Fibroblast of skin of abdomen (primary cell): Measurements from ENCODE around the gene STK38.

Source experiments
- DNase-seq: peaks from one replicate; pipeline ENCODE4 v3.0.0-alpha.2; 2013

The STK38 gene

DNA sequence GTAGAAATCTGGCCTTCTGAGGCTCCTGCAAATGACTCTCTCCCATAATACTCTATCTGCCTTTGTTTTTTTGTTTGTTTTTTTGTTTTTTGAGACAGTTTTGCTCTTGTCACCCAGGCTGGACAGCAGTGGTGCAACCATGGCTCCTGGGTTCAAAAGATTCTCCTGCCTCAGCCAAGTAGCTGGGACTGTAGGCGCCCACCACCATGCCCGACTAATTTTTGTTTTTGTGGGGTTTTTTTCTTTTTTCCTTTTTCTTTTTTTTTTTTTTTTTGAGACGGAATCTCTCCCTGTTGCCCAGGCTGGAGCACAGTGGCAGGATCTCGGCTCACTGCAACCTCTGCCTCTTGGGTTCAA lies 16.6 kb upstream of the STK38 start:
- no peak for DNase-seq

DNA sequence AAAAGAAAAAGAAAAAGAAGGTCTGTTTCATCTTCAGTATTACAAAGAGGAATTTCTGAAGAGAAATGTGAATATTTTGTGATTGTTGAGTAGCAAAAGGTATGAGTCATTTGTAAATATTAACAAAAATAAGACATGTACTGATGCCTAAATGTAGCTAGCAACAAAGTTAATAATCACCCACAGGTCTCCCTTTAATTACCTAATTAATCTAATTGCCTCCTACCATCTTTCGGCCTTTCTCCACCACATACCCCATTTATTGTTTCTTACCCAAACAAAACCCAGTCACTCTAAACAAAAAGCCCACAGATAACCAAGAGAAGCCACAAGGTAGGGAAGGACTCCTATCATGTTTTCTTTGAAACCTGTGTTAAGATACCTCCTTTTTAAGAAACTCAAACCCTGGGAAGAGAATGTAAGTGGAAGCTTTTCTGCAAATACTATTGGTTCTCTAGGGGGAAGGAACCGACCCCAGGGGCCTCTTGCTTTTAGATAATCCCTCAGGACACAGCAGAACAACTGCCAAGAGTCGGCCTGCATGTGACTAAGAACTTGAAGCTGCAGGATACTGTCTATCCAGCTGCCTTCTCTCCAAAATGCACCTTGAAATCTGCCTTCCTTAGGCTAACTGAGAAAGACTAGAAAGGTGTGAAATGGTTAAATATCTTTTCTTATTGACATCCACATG lies 16.1 kb upstream of the STK38 start:
- DNase-seq = no peak

GRCh38 chr6:36560822-36561221 lies 13.5 kb upstream of the STK38 start:
- no peak for DNase-seq

DNA sequence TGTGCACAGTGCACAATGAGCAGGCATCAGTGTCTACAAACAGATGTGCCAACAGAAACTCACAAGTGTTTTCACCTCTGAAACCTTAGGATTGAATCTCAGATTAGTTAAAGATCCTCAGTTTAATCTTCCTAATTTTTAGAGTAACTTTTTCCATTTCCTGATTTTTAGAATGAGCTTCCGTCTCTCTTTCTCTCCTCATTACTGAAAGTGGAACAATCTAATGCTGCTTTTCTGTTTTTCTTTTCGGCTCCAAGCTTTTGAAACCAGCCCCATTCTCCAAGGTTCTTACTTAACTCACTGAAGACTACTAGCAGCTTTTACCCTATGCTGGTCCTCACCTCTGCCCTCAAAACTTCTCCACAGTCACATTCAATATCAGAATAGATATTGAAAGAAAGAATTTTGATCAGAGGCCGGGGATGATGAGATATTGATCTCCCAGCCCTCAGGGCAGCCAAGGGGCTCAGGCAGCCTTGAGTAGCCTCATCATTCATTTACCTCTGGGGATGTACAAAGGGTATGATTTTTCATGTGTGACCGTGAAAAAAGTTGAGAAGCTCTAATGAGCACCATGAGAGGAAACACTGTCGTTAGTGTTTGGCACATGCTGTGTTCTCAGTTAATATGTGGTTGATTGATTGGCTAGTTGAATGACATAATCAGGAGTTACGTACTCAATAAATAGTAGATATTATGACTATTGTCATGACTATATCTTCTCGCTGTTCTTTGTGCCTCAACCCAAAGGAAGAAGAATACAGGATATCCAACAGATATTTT lies 11.9 kb upstream of the STK38 start:
- DNase-seq = no peak

- DNase-seq = no peak
These were observed 9.0 kb upstream of the STK38 start for GRCh38 chr6:36556281-36556680.

GRCh38 chr6:36555750-36556252 lies 8.5 kb upstream of the STK38 start:
- DNase-seq = no peak

- no peak for DNase-seq
These were observed 3.3 kb upstream of the STK38 start for GRCh38 chr6:36550473-36551000.

DNA sequence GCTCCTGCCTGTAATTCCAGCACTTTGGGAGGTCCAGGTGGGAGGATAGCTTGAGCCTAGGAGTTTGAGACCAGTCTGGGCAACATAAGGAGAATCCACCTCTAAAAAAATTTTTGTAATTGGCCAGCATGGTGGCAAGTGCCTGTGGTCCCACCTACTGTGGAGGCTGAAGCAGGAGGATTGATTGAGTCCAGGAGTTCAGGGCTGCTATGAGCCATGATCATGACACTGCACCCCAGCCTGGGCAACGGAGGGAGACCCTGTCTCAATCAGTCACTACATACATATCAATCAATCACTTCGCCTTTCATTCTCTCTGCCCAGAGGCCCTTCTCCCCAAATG lies 1.1 kb upstream of the STK38 start:
- no peak for DNase-seq

DNA sequence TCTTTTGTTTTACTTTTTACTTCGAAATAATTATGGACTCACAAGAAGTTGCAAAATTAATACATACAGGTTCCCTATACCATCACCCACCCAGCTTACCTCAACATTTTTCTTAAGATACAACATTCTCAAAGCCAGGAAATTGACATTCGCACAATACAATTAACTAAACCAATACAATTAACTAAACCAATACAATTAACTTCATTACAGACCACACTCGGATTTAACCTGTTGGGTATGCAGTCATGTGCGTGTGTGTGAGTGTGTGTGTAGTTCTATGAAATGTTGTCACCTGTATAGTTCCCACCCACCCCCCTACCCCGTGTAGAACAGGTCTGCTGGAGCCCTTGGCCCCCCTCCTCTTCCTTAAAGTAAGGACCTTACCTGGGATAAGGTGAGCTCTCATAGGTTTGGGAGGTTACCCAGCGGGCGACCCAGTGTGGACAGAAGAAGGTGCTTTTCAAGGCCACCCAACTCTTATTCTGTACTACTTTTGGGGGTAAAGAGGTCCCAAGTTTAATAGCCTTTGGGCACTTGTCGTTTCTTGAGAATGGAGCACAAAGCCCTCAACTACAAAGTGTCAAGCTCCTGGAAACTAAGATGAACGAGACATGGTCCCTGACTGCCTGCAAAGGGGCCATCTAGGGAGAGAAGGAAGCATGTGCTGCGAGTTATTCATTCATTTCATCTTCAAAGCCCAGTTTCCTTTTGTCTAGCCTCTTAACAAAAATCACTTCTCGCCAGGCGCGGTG lies 544 bp upstream of the STK38 start:
- DNase-seq = no peak

DNA sequence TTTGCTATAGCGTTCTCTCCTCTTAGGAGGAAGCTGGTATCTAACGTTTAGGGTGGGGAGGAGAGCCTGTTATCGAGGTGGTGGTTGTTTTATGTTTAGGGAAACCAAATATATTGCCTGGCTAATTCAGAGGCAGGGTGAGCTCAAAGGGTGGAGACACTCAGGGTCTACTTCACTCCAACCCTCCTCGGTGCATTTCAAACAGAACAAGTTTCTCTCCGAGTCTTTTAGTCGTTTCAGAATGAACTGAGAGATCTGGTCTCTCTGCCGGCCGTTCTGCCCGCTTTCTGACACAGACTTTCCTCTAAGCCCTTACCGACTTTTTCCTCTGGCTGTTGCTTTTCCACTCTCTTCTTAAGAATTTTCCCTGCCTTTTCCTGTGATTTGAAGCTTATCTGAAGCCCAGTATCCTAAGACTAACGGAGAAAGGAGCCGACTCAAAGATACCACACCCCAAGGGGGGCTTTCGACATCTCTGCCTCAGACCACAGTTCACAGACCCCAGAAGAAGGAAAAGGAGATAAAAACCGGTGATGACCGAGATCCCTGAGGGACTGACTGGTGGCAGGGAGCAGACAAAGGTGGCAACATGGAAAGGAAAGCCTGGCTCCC lies 865 bp downstream of the STK38 start:
- peak; percentile 7 for DNase-seq

GRCh38 chr6:36545767-36546307 lies 1.4 kb downstream of the STK38 start:
- DNase-seq = no peak

- DNase-seq = peak; percentile 18
These were observed 3.1 kb downstream of the STK38 start for GRCh38 chr6:36544228-36544627.

DNA sequence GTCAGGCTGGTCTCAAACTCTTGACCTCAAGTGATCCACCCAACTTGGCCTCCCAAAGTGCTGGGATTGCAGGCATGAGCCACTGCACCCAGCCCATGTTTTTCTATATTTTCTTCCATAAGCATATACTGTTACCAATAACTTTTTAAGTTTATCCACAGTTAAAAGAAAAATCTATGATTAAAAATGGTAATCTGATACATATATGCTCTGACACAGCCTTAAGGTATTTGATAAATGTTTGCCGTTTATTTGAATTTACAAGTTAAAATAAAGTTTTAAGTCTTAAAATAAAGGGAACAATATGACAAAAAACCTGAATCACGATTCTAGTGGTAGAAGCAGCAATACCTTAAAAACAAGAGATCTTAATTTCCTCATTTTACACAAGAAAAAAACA lies 5.2 kb downstream of the STK38 start:
- no peak for DNase-seq

DNA sequence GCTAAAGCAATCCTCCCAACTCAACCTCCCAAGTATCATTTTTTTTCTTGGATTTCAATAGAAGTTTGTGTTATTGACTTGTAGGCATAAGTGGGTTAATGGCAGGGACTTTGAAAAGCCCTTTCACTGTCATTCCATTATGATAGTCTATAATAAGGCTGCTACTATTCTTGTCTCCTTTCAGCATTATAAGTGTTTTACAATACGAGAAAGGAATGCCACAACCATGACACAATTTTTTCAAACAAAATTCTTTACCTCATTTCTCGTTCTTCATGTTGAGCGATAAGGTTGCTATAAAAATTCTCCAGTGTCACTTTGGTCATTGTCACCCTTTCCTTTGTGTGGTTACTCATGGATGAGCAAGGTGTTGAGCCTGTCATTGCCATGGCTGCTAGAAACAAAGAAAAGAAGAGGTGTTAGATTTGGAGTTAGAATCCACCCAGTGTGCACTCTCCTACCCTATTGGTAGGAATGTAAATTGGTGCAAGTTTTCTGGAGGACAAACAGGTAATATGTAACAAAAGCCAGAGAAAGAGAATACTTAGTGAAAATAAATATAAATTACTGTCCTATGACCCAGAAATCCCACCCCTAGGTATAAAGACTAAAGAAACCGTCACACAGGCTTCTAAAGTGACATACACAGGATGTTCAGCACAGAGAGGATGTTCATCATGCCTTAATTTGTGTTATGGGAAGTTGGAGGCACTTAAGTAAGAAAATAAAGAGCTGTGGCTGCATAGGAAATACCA lies 7.3 kb downstream of the STK38 start:
- DNase-seq = no peak

DNA sequence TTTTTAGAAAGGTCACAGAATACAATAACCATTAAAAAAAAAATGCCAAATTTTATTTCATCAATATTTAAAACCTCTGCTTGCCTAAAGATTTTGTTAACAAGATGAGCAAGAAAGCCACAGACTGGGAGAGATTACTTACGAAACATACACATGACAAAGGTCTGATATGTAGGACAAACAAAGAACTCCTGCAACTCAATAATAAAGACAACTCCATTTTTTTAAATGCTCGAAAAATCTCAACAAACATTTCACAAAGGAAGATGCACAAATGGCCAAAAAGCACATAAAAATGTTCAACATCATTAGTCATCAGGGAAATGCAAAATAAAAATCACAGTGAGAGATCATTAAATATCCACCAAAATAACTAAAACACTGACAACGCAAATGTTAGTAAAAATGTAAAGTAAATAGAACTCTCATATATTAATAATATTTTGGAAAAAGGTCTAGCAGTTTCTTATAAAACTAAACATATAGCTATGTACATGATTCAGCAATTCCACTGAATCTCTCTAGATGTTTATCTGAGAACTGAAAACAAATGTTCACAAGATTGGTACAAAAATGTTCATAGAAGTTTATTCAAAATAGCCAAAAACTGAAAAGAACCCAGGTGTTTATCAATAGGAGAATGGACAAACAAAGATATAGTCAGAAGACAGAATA lies 10.3 kb downstream of the STK38 start:
- DNase-seq = no peak

DNA sequence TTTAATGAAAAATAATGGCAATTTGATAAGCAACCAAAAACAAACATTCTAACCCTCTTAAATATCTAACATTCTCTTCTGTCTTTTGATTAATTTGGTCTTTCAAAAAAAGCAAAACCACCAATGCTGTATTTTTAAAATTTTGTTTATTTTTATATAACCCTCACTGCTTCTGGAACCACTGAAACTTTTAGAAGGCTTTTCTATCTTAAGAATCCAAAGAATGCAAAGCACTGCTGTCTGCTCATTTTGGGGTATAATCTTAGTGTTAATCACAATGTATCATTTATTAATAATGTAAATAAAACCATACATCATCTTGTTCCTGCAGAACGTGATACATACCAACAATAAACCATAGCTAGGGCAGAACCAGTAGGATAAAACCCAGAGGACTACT lies 14.0 kb downstream of the STK38 start:
- peak; percentile 6 for DNase-seq

- DNase-seq = no peak
These were observed 21.2 kb downstream of the STK38 start for GRCh38 chr6:36526066-36526465.

GRCh38 chr6:36525346-36525745 lies 21.9 kb downstream of the STK38 start:
- DNase-seq = no peak

DNA sequence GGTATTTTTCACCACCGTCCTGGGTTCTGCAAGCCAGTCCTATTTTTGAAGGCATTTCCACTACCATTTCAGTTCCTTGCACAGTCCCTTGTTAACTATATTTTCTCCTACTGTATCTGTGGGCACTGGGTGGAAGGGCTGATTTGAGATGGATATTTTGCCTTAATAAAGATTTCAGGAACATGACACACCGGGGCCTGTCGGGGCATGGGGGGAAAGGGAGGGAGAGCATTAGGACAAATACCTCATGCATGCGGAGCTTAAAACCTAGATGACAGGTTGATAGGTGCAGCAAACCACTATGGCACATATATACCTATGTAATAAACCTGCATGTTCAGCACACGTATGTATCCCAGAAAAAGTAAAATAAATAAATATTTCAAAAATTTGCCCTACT lies 22.4 kb downstream of the STK38 start:
- no peak for DNase-seq

DNA sequence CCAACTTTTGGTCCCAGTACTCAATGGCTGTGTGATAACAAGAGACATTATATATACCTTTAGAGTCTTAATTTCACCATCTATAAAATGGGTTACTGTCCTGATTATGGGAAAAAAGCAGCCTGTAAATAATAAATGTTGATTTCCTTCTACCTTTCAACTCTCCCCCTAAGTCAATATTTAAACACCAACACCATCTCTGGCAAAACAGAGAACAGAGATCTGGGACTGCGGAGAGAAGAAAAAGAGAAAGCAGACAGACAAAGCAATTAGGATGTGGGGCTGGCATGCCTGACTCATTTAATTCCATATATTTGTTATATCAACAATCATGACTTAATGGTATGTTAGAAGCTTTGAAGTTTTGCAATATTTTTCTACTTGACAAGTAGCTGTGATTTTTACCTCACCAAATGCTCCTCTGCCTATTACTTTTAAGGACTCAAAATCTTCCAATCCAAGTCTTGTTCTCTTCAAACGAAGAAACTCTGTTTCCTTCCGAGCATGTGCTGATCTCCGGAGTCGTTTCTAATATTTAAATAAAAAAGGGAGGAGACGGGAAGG lies 23.3 kb downstream of the STK38 start:
- DNase-seq = no peak

GRCh38 chr6:36523451-36523850 lies 23.8 kb downstream of the STK38 start:
- DNase-seq = no peak
